H1 (cell line): Measurements from ENCODE around the gene MYD88.

ENCODE experiments used
- BCL11A ChIP-seq, 2 experiments: IDR thresholded peaks; one replicate each; pipeline ENCODE4 v1.6.1; 2011; ENCODE audit warnings: low read depth in 2 of 2, low read length in 2 of 2, mild to moderate bottlenecking in 2 of 2
- CHD1 ChIP-seq: IDR thresholded peaks from 2 replicates; pipeline ENCODE4 v1.6.1; 2012; ENCODE audit warnings: low read depth, low read length, improper control_type of control experiment
- CTCF ChIP-seq, 3 experiments: IDR thresholded peaks; 1 replicate in 2 of 3; 2 replicates in 1 of 3; pipeline versions ENCODE4 v1.5.1 to v1.6.1; 2011; ENCODE audit warnings: low read length in 3 of 3, mild to moderate bottlenecking in 3 of 3, inconsistent platforms in 2 of 3, low read depth in 1 of 3, moderate library complexity in 1 of 3; ENCODE audit not compliant: insufficient read depth in 1 of 3; ENCODE audit errors: control extremely low read depth in 1 of 3
- EGR1 ChIP-seq: IDR thresholded peaks from 2 replicates; pipeline ENCODE4 v1.6.1; 2011; ENCODE audit warnings: low read depth, low read length, borderline replicate concordance
- EP300 ChIP-seq, 2 experiments: IDR thresholded peaks; 1 replicate in 1 of 2; 2 replicates in 1 of 2; pipeline ENCODE4 v1.6.1; 2011 to 2012; ENCODE audit warnings: low read depth in 2 of 2, low read length in 2 of 2, mild to moderate bottlenecking in 2 of 2, borderline replicate concordance in 1 of 2, inconsistent platforms in 1 of 2, moderate library complexity in 1 of 2
- EZH2 ChIP-seq: fragments of 200-600 bp; sonication (generic); IDR thresholded peaks from 2 replicates; pipeline ENCODE4 v1.7.1; 2012; ENCODE audit warnings: low read depth, mild to moderate bottlenecking, moderate library complexity, low read length, inconsistent platforms; ENCODE audit not compliant: severe bottlenecking
- POLR2A ChIP-seq, 2 experiments: IDR thresholded peaks; 1 replicate in 1 of 2; 2 replicates in 1 of 2; pipeline ENCODE4 v1.6.1; 2011; ENCODE audit warnings: low read depth in 2 of 2, low read length in 2 of 2, mild to moderate bottlenecking in 2 of 2; ENCODE audit errors: control extremely low read depth in 1 of 2
- SP2 ChIP-seq: IDR thresholded peaks from 2 replicates; pipeline ENCODE4 v1.6.1; 2012; ENCODE audit warnings: mild to moderate bottlenecking, low read length, inconsistent platforms
- TAF1 ChIP-seq: IDR thresholded peaks from 2 replicates; pipeline ENCODE4 v1.6.1; 2011; ENCODE audit warnings: mild to moderate bottlenecking, low read depth, low read length
- ZNF274 ChIP-seq: IDR thresholded peaks from 2 replicates; pipeline ENCODE4 v1.7.0; 2012; ENCODE audit warnings: low read length, borderline replicate concordance; ENCODE audit errors: extremely low read depth

- TF ChIP-seq POLR2A (IDR thresholded peaks at IDR 0.05; ENCODE audit: control extremely low read depth in 1 of 2, low read depth in 2 of 2, low read length in 2 of 2) (no peak), CTCF (IDR thresholded peaks at IDR 0.05; ENCODE audit: control extremely low read depth in 1 of 3, insufficient read depth in 1 of 3, low read depth in 1 of 3, low read length in 3 of 3) (no peak), EGR1 (no peak), TAF1 (no peak), EZH2 (no peak), SP2 (no peak), BCL11A (IDR thresholded peaks at IDR 0.05; ENCODE audit: low read depth in 2 of 2, low read length in 2 of 2) (no peak), ZNF274 (no peak), CHD1 (no peak), EP300 (IDR thresholded peaks at IDR 0.05; ENCODE audit: borderline replicate concordance in 1 of 2, low read depth in 2 of 2, low read length in 2 of 2) (no peak)
Measured at GRCh38 chr3:38154625-38155255, 16.3 kb downstream of the MYD88 start.
